Left renal cortex interstitium (tissue), 4 donors: ENCODE data around the gene THBS1. TPM values are rescaled to one million over a fixed set of nuclear protein-coding genes. Genes with fewer than 3 reads are reported as not detected.

ENCODE experiments used
- DNase-seq, 4 donors: peaks; one replicate each; pipeline ENCODE4 v3.0.0-alpha.2; 2013; ENCODE audit warnings: low read depth in 4 of 4, low spot score in 2 of 4, missing footprints in 1 of 4
- polyA plus RNA-seq, 4 donors: library from polyadenylated mRNA; unstranded; fragments of 120-200 nt; gene quantifications; one replicate each; pipeline ENCODE4 v1.2.1, GENCODE V29; 2013; ENCODE audit not compliant: insufficient read length in 4 of 4

The THBS1 gene
- polyA plus RNA-seq, 4 donors, result 153 to 190 (median 166) TPM

DNA sequence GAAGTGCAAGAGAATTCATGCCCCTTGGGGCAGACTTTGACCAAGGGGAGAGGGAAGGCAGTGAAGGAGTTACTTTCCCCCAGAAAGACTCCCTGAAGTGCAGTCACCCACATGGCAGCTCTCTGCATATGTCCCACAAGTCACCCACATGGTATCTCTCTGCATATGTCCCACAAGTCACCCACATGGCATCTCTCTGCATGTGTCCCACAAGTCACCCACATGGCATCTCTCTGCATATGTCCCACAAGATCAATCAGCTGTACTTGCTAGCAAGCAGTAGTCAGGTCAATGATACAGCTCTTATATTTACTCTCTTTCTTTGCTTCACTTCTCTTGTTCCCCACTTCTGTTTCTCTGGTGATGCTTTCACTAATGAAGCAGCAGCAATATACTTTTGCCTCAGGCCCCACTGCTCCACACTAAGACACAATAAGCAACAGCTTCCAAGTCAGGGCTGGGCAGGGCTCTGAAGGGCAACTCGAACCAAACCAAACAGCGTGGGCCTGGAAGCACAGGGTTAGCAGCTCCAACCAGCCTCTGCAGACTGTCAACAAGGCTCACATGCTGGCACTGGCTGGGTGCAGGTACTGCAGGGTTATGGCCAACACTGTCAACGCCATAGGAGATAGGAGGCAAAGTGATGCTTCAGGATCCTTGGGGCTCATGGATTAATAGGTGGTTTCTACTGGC, 46.7 kb downstream of the THBS1 start:
- no peak for DNase-seq

DNA sequence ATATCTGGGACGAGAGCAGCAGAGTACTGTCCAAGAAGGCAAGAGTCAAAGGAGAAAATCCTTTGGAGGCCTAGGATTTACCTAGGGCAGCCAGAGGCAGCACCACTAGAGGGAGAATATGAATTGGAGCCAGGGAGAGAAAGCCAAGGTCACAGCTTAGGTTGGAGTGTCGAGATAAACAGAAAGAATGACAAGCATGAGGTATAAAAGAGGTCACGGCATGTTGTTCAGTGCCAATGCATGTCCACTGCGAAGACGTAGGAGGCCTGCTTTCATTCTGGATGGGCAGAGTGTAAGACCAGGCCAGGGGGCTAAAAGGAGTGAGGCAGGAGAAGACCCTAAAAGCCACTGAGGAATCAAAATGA, 47.2 kb downstream of the THBS1 start:
- no peak for DNase-seq

GRCh38 chr15:39628546-39629257, 47.8 kb downstream of the THBS1 start:
- DNase-seq, result no peak

- DNase-seq, result no peak
These were observed 48.5 kb downstream of the THBS1 start for GRCh38 chr15:39629371-39629770.

GRCh38 chr15:39629906-39630305, 49.0 kb downstream of the THBS1 start:
- no peak for DNase-seq

DNA sequence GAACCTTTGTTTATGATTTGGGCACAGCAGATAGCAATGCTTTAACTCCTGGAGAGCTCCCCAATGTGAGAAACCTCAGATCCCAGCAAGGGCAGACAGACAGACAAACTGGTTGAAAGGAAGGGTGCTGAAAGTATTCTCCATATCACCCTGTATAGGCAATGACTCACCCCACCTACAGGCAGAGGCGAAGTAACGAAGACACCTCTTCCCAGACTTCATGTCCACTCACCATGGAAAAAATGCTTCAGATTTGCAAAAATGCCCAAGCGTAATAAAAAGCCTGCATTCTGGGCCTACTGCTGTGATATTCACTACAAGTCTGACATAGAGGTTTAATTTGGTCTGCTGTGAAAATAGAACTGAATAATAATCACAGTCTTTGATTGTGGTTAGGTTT, 50.5 kb downstream of the THBS1 start:
- no peak for DNase-seq

DNA sequence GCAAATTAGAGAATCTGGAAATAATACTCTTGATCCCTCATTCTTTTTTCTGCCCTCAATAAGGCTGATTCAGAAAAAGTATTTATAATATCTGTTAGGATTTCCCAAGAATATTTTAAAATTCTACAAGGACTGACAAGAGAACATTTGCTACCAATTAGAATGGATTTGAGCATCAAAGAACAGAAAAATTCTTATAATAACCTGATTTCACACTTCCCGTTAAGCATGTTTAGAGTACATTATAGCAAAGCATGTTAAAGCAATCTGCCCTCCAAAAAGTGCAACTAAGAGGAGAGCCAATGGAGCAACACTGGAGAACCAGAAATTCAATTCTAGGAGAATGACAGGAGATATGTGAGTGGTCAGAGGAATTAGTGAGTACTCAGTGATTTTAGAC, 57.2 kb downstream of the THBS1 start:
- DNase-seq, result no peak

DNA sequence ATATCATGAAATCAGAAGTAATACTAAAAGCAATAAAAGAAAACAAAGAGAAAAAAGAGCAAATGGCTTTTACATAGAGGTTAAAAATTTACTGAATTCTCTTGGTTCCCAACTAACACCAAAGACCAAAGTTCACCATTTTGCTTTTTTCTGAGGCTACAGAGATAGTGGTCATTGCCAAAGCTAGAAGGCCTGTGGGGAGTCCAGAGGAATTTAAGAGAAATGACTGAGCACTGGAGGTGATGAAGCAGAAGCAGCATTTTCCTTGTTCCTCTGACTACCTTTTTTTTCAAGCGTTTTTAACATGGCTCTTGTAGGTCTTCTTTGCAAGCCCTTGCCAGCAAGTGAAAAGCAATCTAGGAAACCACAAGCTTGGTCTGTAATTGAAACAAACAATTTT, 58.2 kb downstream of the THBS1 start:
- no peak for DNase-seq

DNA sequence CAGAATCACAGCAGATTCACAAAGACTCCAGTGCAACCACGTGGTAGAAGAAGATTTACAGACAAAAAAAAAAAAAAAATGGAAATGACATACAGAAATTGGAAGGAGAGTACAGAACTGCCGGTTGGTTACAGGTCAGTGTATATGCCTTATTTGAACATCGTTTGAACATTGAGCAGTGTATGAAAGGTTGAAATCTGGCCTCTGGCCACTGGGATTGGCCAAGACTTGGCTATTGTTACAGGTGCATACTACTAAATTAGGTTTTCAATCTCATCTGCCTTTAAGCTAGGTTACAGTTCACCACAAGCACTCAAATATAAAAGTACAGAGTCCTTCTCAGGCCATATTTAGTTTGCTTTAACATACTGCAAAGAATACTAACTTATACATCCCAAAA, 59.8 kb downstream of the THBS1 start:
- no peak for DNase-seq

DNA sequence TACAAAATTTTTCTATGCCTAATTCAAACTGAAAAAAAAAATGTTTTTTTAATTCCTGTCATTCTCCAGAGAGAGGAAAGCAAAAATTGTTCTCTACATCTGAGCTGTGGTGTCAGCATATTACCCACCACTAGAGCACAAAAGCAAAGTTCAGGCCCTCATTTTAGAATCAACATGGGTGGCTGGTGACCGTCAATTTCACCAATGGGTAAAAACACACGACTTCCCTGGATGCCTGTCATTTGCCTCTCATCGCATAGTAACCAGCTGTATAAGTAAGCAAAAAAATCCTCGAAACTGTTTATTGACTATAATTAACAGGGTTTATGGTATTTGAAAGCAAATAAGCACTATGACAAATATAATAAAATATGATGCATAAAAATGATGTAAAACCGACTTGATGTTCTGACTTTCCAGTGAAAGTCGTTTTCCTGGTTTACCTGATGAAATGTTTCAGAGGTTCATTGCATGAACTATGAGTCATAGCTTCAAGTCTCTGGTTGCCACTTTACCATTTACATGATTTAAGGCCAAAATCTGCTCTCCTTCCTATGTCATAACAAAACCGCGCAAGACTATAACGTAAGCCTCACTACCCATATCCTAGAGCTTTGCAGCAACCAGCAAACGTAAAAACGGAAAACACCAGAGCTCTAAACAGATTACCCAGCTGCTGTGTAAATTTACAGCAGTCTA, 60.5 kb downstream of the THBS1 start:
- DNase-seq, result no peak

- DNase-seq, result no peak
These were observed 61.2 kb downstream of the THBS1 start for GRCh38 chr15:39642011-39642640.

DNA sequence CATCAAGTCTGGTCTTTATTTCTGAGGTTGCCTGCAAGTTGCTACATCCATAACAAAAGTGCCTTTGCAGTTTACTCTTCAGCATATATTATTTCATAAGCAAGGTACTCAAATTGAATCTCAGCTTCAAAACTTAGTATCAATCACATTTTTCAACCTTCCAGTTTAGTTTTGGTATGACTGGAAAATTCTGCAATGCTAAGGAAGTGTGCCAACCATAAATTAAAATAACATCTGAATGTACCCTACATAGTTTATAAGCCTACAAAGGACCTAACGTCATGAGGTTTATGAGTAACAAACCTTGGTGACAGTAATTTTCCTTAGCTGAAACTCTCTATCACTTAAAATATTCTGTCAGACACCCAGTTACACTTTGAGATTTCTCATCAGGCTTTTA, 62.8 kb downstream of the THBS1 start:
- no peak for DNase-seq

DNA sequence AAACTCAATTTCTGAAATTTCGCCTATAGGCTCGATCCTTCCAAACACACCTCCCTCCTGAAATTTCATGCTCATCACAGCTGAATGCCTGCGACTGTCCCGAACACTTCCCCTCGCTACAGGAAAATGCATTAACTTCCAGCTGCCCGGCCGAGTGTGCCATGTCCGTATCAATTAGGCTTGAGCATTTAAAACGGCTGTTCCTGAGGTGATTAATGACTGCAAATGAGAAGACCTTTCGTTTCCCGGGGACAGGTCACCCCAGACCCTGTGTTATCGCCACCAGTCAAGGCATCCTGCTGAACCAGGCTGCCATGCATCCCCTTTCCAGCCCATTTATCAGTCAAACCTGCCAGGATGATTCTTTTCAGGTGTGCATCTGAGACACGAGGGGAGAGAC, 63.3 kb downstream of the THBS1 start:
- DNase-seq, result no peak

DNA sequence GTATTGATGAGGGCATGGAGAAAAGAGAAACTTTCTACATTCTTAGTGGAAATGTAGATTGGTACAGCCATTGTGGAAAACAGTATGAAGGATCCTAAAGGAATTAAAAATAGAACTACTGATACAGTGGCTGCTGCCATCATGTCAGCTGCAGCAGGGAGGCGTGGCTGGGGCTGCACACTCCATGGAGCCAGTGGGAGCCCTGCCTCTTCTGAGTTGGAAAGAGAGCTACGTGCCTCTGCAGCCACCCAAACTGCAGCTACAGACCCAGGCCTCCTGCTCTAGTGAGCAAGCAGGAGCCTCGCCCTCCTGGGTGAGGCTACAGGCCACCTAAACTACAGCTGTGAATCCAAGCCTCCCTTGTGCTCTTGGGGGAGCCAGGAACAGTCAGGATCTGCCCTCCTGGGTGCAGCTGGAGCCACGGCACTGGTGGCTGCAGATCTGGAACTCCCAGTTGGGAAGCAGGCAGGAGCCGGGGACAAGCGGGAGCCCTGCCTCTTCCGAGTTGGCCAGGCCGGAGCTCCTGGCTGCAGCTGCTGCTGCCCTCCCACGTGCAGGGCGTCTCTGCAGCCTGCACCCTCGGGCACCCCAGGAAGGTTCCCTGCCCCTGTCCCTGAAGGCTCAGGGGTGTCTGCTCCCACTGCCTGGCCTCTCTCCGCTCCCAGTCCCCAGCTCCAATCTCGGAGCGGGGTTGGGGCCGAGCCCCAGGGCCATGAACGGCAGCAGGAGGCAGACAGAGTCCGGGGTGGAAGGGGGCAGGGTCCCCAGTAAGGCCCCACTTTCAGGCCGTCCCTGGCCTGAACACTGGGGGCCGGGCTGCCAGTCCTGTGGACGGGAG, 64.5 kb downstream of the THBS1 start:
- no peak for DNase-seq

- DNase-seq, result no peak
These were observed 65.0 kb downstream of the THBS1 start for GRCh38 chr15:39645976-39646257.

DNA sequence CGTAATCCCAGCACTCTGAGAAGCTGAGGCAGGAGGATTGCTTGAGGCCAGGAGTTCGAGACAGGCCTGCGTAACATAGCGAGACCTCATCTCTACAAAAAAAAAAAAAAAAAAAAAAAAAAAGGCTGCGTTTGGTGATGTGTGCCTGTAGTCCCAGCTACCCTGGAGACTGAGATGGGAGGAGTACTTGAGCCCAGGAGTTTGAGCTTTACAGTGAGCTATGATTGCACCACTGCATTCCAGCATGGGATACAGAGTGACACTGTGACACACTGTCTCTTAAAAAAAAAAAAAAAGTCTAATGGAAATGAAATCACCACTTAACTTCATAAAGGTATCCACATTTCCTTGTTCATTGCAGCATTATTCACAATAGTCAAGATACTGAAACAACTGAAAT, 65.5 kb downstream of the THBS1 start:
- no peak for DNase-seq

Other genes with a start within 250 kb of the THBS1 start
- gene FSIP1, start 201.8 kb downstream of the THBS1 start, polyA plus RNA-seq, result 1 to 10 TPM; 1.6 to 2.1 (median 1.9) TPM